OCI-LY7 (cell line): Measurements from ENCODE around the gene TSEN15.

Source experiments
- EZH2phosphoT487 ChIP-seq: fragments of 200-600 bp; sonication (generic); IDR thresholded peaks from 2 replicates; pipeline ENCODE4 v1.6.1; 2018; ENCODE audit warnings: low read depth, borderline replicate concordance, mild to moderate bottlenecking, mixed run types, antibody characterized with exemption, low read length, moderate library complexity, mixed read lengths
- TF ChIP-seq, protein P1 (sequence below): fragments of 200-600 bp; sonication (generic); conservative IDR thresholded peaks from 2 replicates; pipeline ENCODE4 v1.5.1; 2014; ENCODE audit warnings: mild to moderate bottlenecking, antibody characterized with exemption, low read length, moderate library complexity, mixed read lengths

DNA sequence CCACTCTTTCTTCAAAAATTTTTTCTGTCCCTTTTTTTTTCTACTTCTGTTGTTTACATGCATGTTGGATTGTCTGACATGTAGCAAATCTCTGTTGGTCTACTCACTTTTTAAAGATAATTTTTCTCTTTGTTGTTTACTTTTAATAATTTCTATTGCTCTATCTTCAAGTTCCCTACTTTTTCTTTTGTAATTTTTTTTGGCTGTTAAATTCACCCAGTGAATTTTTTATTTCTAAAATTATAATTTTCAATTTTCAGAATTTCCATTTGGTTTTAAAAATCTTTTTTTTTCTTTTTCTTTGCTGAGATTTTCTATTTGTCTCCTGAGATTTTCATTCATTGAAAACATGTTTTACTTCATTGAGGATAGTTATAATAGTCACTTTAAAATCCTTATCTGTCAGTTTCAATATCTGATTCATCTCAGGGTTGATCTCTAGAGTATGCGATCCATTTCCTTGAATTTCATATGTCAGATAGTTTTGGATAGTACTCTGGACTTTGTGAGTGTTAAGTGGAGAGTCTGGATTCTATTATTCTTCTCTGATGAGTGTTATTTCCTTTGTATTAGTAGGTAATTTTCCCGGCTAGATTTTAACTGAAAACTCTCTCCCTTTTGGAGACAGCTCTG lies 1.6 kb upstream of the TSEN15 start:
- TF ChIP-seq, protein P1, sequence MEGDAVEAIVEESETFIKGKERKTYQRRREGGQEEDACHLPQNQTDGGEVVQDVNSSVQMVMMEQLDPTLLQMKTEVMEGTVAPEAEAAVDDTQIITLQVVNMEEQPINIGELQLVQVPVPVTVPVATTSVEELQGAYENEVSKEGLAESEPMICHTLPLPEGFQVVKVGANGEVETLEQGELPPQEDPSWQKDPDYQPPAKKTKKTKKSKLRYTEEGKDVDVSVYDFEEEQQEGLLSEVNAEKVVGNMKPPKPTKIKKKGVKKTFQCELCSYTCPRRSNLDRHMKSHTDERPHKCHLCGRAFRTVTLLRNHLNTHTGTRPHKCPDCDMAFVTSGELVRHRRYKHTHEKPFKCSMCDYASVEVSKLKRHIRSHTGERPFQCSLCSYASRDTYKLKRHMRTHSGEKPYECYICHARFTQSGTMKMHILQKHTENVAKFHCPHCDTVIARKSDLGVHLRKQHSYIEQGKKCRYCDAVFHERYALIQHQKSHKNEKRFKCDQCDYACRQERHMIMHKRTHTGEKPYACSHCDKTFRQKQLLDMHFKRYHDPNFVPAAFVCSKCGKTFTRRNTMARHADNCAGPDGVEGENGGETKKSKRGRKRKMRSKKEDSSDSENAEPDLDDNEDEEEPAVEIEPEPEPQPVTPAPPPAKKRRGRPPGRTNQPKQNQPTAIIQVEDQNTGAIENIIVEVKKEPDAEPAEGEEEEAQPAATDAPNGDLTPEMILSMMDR, result no peak
- no peak for TF ChIP-seq EZH2phosphoT487
